Measurements from ENCODE around the gene ATL2.

DNA sequence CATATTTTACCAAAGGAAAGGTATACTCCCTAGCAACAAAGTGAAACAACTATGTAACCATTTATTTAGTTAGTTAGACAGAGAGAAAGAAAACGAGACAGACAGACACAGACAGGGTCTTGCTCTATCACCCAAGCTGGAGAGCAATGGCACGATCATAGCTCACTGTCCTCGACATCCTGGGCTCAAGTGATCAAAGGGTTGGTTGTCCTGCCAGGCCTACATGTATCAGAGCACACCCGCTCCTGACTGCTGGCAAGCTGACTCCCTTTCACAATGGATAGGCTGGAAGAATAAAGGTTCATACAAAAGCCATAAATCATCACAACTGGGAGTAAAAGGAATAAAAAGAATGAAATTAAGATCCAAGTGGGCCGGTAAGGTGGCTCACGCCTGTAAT lies 53.5 kb downstream of the ATL2 start:
- TF ChIP-seq EZH2 (IDR thresholded peaks at IDR 0.05; ENCODE audit: insufficient read depth, poor library complexity, severe bottlenecking), result no peak
- no peak for TF ChIP-seq EZH2phosphoT487 (IDR thresholded peaks at IDR 0.05; ENCODE audit: insufficient read depth, low read depth)

Data from GM23248 (cell line).